Trophoblast cell (in vitro differentiated cells and primary cell): Measurements from ENCODE around the gene LSM12.
"Not testable (repeated sequence)": the region's sequence is repeated elsewhere in the genome, so short reads cannot be mapped to it uniquely, and the experiment has no call there.

Experiments
- DNase-seq, 2 donors: peaks; one replicate each; pipeline ENCODE4 v3.0.0-alpha.2; 2016
- H2AFZ ChIP-seq: 2 replicates; pipeline ENCODE4 v1.6.1; 2013; ENCODE audit warnings: low read length, moderate library complexity, mild to moderate bottlenecking; ENCODE audit not compliant: insufficient read depth, poor library complexity
- H2AK5ac ChIP-seq: 2 replicates; pipeline ENCODE4 v1.6.1; 2013; ENCODE audit warnings: mild to moderate bottlenecking, low read length
- H2BK120ac ChIP-seq: 2 replicates; pipeline ENCODE4 v1.6.1; 2013; ENCODE audit warnings: low read length, mild to moderate bottlenecking, moderate library complexity; ENCODE audit not compliant: insufficient read depth, poor library complexity
- H2BK12ac ChIP-seq: 2 replicates; pipeline ENCODE4 v1.6.1; 2013; ENCODE audit warnings: mild to moderate bottlenecking, low read length, moderate library complexity
- H2BK5ac ChIP-seq: 2 replicates; pipeline ENCODE4 v1.6.1; 2013; ENCODE audit warnings: low read length, low read depth, moderate library complexity, mild to moderate bottlenecking; ENCODE audit not compliant: poor library complexity
- H3K14ac ChIP-seq: 2 replicates; pipeline ENCODE4 v1.6.1; 2013; ENCODE audit warnings: mild to moderate bottlenecking, low read length
- H3K18ac ChIP-seq: 2 replicates; pipeline ENCODE4 v1.6.1; 2013; ENCODE audit warnings: mild to moderate bottlenecking, low read length
- H3K23ac ChIP-seq: 2 replicates; pipeline ENCODE4 v1.6.1; 2013; ENCODE audit warnings: low read length
- H3K27ac ChIP-seq: 2 replicates; pipeline ENCODE4 v1.5.1; 2013; ENCODE audit warnings: low read depth, mild to moderate bottlenecking, inconsistent platforms, low read length, moderate library complexity
- H3K27me3 ChIP-seq: 2 replicates; pipeline ENCODE4 v1.6.1; 2013; ENCODE audit warnings: inconsistent platforms, mild to moderate bottlenecking, low read length, moderate library complexity; ENCODE audit not compliant: insufficient read depth
- H3K36me3 ChIP-seq, 2 experiments: 1 replicate in 1 of 2; 2 replicates in 1 of 2; pipeline ENCODE4 v1.6.1; 2013; ENCODE audit warnings: low read length in 2 of 2, mild to moderate bottlenecking in 2 of 2, moderate library complexity in 1 of 2; ENCODE audit not compliant: insufficient read depth in 2 of 2, control insufficient read depth in 1 of 2
- H3K4ac ChIP-seq: 2 replicates; pipeline ENCODE4 v1.6.1; 2013; ENCODE audit warnings: low read depth, mild to moderate bottlenecking, low read length, moderate library complexity
- H3K4me1 ChIP-seq, 2 experiments: 1 replicate in 1 of 2; 2 replicates in 1 of 2; pipeline ENCODE4 v1.6.1; 2013; ENCODE audit warnings: low read length in 2 of 2, mild to moderate bottlenecking in 2 of 2, moderate library complexity in 1 of 2; ENCODE audit not compliant: insufficient read depth in 2 of 2, control insufficient read depth in 1 of 2
- H3K4me2 ChIP-seq: 2 replicates; pipeline ENCODE4 v1.6.1; 2013; ENCODE audit warnings: inconsistent platforms, mild to moderate bottlenecking, low read length, moderate library complexity
- H3K4me3 ChIP-seq: 2 replicates; pipeline ENCODE4 v1.5.1; 2013; ENCODE audit warnings: mild to moderate bottlenecking, low read depth, low read length, inconsistent platforms
- H3K79me1 ChIP-seq: one replicate; pipeline ENCODE4 v1.6.1; 2013; ENCODE audit warnings: low read length
- H3K79me2 ChIP-seq: 2 replicates; pipeline ENCODE4 v1.6.1; 2013; ENCODE audit warnings: low read length, mild to moderate bottlenecking; ENCODE audit not compliant: control insufficient read depth, insufficient read depth, poor library complexity
- H3K9ac ChIP-seq: 2 replicates; pipeline ENCODE4 v1.6.1; 2013; ENCODE audit warnings: mild to moderate bottlenecking, low read length
- H3K9me3 ChIP-seq: 2 replicates; pipeline ENCODE4 v1.6.1; 2013; ENCODE audit warnings: low read depth, mild to moderate bottlenecking, control low read depth, inconsistent platforms, low read length; ENCODE audit not compliant: insufficient read depth
- H4K12ac ChIP-seq: 2 replicates; pipeline ENCODE4 v1.6.1; 2013; ENCODE audit warnings: low read depth, mild to moderate bottlenecking, low read length, moderate library complexity
- H4K8ac ChIP-seq: 2 replicates; pipeline ENCODE4 v1.6.1; 2013; ENCODE audit warnings: low read depth, mild to moderate bottlenecking, low read length, moderate library complexity
- H4K91ac ChIP-seq: one replicate; pipeline ENCODE4 v1.6.1; 2013; ENCODE audit warnings: low read depth, mild to moderate bottlenecking, low read length, moderate library complexity
- WGBS: extraction: QIAGEN DNeasy Blood & Tissue Kit; methylation state at CpG from one replicate; pipeline ENCODE4 v1.1.7; 2013; ENCODE audit warnings: missing lambda C conversion rate; ENCODE audit not compliant: insufficient read length, insufficient coverage; ENCODE audit errors: extremely low coverage; 5-methylcytosine and 5-hydroxymethylcytosine counted together

LSM12 gene

GRCh38 chr17:44037471-44037870 is 29.0 kb downstream of the LSM12 start:
- DNase-seq = no peak
- Histone ChIP-seq H2BK5ac (no peak overlapping the region), H3K23ac (no peak overlapping the region), H3K27me3 (no peaks in the 10 kb centered on the region), H3K27ac (no peak overlapping the region), H2AFZ (no peak overlapping the region), H3K4ac (no peak overlapping the region), H3K9ac (no peak overlapping the region), H4K91ac (no peak overlapping the region), H3K14ac (no peak overlapping the region), H2BK12ac (no peak overlapping the region), H3K9me3 (no peaks in the 10 kb centered on the region), H4K12ac (no peak overlapping the region), H3K36me3 (peaks cover 28 to 46% of the 10 kb centered on the region in 2 experiments), H3K4me3 (no peak overlapping the region), H2BK120ac (no peak overlapping the region), H2AK5ac (no peak overlapping the region), H4K8ac (no peak overlapping the region), H3K4me1 (no peaks in the 10 kb centered on the region), H3K79me2 (no peaks in the 10 kb centered on the region), H3K79me1 (no peaks in the 10 kb centered on the region), H3K4me2 (no peak overlapping the region), H3K18ac (no peak overlapping the region)
- no CpG with 5 or more reads among the region's 2 CpGs for WGBS

- DNase-seq, H2AK5ac ChIP-seq, H3K9ac ChIP-seq, H3K9me3 ChIP-seq, H2AFZ ChIP-seq, H4K8ac ChIP-seq, H3K4me2 ChIP-seq, H2BK120ac ChIP-seq, H3K79me2 ChIP-seq, H4K12ac ChIP-seq, H4K91ac ChIP-seq, H3K18ac ChIP-seq, H2BK12ac ChIP-seq, H3K4me3 ChIP-seq, H2BK5ac ChIP-seq, H3K27ac ChIP-seq, H3K4ac ChIP-seq, H3K23ac ChIP-seq, H3K27me3 ChIP-seq, H3K4me1 ChIP-seq, H3K79me1 ChIP-seq, H3K14ac ChIP-seq: not testable (repeated sequence)
- peaks cover 31 to 51% of the 10 kb centered on the region in 2 experiments for H3K36me3 ChIP-seq
- no CpG with 5 or more reads among the region's 3 CpGs for WGBS
These were observed 31.8 kb downstream of the LSM12 start for GRCh38 chr17:44034688-44035087.

GRCh38 chr17:44033861-44034408 is 32.5 kb downstream of the LSM12 start:
- Histone ChIP-seq H3K4me2 (no peak overlapping the region), H3K27ac (no peak overlapping the region), H4K8ac (no peak overlapping the region), H3K23ac (no peak overlapping the region), H3K18ac (no peak overlapping the region), H3K4me1 (no peaks in the 10 kb centered on the region), H4K91ac (no peak overlapping the region), H3K79me1 (no peaks in the 10 kb centered on the region), H3K4ac (no peak overlapping the region), H3K9me3 (no peaks in the 10 kb centered on the region), H4K12ac (no peak overlapping the region), H2AK5ac (no peak overlapping the region), H3K9ac (no peak overlapping the region), H3K79me2 (no peaks in the 10 kb centered on the region), H2BK120ac (no peak overlapping the region), H3K4me3 (no peak overlapping the region), H2BK5ac (no peak overlapping the region), H2AFZ (no peak overlapping the region), H3K27me3 (no peaks in the 10 kb centered on the region), H2BK12ac (no peak overlapping the region), H3K14ac (no peak overlapping the region), H3K36me3 (peaks cover 33 to 55% of the 10 kb centered on the region in 2 experiments)
- no peak for DNase-seq
- no CpG with 5 or more reads among the region's 3 CpGs for WGBS

DNA sequence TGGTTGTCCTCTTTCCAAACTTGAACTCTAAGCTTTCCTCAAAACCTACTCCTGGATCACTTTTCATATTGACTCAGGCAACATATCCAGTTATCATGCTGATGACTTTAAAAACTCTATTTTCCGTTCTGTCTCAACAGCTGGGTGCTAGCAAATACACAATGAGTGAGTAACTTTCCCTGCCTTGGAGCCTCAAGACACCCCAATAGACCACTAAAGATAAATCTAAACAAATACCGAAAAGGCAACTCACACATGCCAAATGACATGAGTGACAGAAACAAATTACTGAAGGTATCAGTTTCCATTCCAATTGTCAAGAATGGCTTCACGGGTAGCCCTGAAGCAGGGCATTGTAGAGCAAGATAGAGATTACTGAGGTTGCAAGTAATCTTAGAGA is 36.0 kb downstream of the LSM12 start:
- Histone ChIP-seq H3K79me1 (no peaks in the 10 kb centered on the region), H4K91ac (no peak overlapping the region), H2AK5ac (no peak overlapping the region), H3K79me2 (no peaks in the 10 kb centered on the region), H3K36me3 (peaks cover 20 to 38% of the 10 kb centered on the region in 2 experiments), H3K9ac (no peak overlapping the region), H3K27me3 (no peaks in the 10 kb centered on the region), H4K12ac (no peak overlapping the region), H2BK120ac (no peak overlapping the region), H3K14ac (no peak overlapping the region), H3K4me3 (no peak overlapping the region), H2BK12ac (no peak overlapping the region), H3K18ac (no peak overlapping the region), H3K9me3 (no peaks in the 10 kb centered on the region), H3K4me2 (no peak overlapping the region), H3K4me1 (no peaks in the 10 kb centered on the region), H3K27ac (no peak overlapping the region), H2BK5ac (no peak overlapping the region), H4K8ac (no peak overlapping the region), H3K4ac (no peak overlapping the region), H3K23ac (no peak overlapping the region), H2AFZ (no peak overlapping the region)
- no CpG with 5 or more reads among the region's 3 CpGs for WGBS
- no peak for DNase-seq
